NCI-H526 treated with DMSO at 0.1 percent for 48 hours (cell line): ENCODE results near the gene UPF1.

Source experiments
- DNase-seq: peaks from one replicate; lab custom pipeline; 2025; lab: John Stamatoyannopoulos, UW

The UPF1 gene

DNA sequence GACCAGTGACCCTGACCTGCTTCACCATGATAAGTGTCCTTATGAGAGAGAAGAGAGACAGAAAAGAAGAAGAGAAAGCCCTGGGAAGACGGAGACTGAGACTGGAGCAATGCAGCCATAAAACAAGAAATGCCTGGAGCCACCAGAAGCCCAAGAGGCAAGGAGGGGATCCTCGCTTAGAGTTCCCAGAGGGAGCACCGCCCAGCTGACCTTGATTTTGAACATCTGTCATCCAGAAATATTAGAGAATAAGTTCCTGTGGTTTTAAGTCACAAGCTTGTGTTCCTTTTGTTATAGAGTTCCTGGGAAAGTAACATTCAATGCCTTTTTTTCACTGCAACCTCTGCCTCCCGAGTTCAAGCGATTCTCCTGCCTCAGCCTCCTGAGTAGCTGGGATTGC, 44.0 kb downstream of the UPF1 start:
- DNase-seq: no peak

DNA sequence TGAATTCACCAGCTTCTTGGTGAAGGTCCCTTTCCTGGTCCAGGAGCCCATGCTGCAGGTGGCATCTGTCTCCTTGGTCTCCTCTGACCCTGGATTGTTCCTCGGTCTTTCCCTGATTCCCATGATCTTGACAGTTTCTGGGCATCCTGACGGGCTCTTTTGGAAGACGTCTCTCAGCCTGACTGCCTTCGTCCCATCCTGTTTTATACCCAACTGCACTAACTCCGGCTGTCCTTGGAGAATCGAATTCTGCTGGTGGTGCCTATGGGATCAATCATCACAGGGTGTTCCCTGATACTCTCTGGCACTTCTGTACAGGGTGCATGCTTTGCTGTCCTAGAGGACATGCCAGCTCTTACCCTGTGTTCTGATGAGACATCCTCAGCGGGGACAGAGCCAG, 45.1 kb downstream of the UPF1 start:
- DNase-seq: no peak

GRCh38 chr19:18878058-18878797, 46.5 kb downstream of the UPF1 start:
- DNase-seq: no peak

- no peak for DNase-seq
These were observed 47.3 kb downstream of the UPF1 start for GRCh38 chr19:18878858-18879578.

- DNase-seq: peak; percentile 52
These were observed 48.0 kb downstream of the UPF1 start for GRCh38 chr19:18879579-18880373.

GRCh38 chr19:18881491-18881890, 49.7 kb downstream of the UPF1 start:
- DNase-seq: no peak

DNA sequence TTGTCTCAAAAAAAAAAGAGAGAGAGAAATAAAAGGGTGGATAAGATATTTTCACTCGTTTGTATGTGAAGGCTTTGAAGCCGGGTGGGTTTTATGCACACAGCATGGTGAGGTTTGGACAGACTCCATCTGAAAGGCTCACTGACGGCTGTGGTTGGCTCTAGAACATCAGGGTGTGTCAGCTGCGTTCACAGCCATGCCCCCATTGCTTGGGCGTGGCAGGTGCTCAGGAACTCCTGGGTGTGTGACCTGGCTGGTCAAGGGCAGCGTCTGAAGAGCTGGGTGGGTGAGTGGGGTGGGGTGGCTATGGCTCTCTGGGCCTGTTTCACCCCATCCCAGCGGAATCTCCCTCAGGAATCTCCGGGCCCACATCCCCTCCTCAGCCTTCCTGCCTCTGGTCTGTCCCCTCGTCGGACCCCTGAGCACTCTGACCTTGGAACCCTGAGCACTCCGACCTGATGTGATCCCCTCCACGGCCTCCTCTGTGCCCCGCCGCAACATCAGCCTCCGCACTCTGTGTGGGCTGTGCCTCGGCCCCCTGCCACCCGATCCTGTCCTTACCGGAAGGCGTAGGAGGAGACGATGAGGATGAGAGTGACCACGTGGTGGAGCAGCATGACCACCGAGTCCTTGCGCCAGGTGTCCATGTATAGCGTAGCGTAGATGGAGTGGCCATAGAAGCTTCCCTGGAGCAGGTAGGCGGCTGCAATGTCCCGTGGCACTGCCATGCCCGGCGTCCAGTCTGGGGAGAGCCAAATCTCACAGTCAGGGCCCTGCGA, 52.0 kb downstream of the UPF1 start:
- DNase-seq: no peak

DNA sequence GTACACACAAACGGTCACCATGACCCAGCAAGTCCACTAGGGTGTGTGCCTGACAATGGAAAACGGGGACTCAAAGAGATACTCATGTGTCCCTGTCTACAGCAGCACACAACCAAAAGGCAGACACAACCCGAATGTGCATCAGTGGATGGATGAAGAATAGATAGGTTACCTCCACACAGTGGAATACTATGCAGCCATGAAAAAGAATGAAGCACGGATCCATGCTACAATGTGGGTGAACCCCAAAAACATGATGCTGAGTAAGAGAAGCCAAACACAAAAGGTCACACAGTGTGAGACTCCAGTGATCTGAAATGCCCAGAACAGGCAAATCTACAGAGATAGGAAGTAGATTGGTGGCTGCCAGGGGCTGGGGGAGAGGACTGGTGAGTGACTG, 55.2 kb downstream of the UPF1 start:
- DNase-seq: no peak

- DNase-seq: no peak
These were observed 58.4 kb downstream of the UPF1 start for GRCh38 chr19:18889949-18890745.

GRCh38 chr19:18893587-18894253, 62.0 kb downstream of the UPF1 start:
- DNase-seq: no peak

- no peak for DNase-seq
These were observed 62.7 kb downstream of the UPF1 start for GRCh38 chr19:18894254-18895037.

DNA sequence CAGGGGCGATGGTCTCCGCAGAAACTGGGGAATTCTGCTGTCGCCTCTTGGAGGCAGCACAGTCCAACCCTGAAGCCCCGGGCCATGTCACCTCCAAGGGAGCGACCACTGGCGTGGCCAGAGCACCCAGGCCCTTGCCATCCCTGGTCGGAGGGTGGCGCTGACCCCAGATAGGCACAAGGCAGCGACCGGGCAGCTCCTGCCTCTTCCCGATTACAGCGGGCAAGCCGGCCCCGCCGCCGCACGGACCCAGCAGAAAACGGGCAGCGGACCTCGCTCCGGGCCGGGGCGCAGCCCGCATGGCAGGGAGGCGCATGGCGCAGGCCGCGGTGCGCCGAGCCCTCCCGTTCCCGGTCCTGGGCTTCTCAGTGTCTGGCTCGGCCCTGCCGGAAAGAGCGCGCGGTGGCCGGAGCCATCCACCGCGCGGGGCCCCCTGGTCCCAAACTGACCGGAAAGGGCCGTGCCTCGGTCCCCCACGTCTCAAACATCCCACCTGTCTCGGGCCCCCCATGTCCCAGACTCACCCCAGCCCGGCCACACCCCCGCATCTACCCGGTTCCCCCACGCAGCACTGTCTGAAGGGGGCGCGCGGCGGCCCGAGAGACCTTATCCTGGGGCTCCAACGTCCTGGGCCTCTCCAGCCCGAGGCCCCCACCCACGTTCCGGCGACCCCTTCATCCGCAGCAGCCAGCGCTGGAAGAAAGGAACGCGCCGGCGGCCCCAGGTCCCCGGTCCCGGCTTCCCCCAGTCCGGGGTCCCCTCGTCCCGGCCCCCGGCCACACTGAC, 63.5 kb downstream of the UPF1 start:
- DNase-seq: no peak

GRCh38 chr19:18895824-18896341, 64.1 kb downstream of the UPF1 start, which contains the start of gene CERS1:
CERS1 (minus strand) TSS chr19:18896158; CDS start chr19:18896072, 86 bp downstream.
- no peak for DNase-seq

DNA sequence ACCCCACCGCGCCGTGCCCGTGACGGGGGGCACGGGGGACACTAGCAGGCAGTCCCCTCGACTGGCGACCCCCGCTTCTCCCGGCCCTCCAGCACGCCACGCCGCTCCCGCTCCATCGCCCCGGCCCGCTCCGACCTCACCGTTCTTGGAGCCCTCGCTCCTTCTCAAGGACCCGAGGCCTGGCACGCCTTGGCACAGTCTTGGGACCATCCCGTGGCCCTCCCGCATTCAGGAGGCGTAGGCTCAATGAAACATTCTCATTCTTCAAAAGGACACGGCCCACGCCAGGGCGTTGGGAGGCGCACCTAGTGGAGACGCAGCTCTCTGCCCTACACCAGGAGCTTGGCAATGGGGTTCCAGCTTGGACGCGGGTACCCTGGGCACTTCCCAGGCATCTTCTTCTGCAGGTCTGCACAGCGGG, 64.7 kb downstream of the UPF1 start:
- no peak for DNase-seq

DNA sequence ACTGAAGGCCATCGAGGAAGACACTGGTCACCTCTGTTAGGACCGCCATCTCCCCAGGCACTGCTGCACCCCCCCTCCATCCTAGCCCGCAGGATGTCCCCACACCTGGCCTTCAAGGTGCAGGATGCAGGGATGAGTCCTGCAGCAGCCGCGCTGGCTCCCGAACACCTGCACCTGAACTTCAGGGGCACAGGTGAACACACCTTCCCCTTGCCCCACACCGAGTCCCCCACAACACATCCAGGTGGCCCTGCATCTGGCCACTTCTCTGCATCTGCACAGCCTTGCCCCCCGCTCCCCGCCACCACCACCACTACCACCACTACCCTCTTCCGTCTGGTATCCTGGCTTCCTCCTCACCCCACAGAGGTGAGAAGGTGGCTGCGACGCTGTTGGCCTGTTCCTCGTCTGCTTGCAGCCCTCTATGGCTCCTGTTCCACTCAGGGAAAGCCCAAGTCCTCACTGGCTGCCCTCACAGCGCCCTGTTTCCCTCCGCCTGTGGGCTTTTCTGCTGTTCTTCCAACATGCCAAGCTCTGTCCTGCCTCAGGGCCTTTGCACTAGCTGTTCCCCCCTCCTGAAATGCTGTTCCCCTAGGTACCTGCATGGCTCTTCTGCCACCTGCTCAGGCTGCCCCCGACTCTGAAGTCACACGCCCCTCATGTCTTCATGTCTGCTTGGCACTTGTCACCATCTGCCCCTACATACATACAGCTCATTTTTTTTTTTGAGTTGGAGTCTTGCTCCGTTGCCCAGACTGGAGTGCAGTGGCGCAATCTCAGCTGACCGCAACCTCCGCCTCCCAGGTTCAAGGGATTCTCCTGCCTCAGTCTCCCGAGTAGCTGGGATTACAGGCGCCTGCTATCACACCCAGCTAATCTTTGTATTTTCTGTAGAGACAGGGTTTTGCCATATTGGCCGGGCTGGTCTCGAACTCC, 65.6 kb downstream of the UPF1 start:
- DNase-seq: no peak

GRCh38 chr19:18898081-18898606, 66.4 kb downstream of the UPF1 start:
- DNase-seq: no peak
